Measurements from ENCODE around the gene CFL2. TPM values are rescaled to one million over a fixed set of nuclear protein-coding genes. Genes with fewer than 3 reads are reported as not detected.
"Not testable (repeated sequence)": the region's sequence is repeated elsewhere in the genome, so short reads cannot be mapped to it uniquely, and the experiment has no call there.

Gene CFL2
- total and polyA plus RNA-seq, 12 donors, result 42.8 to 228 (median 122) TPM

GRCh38 chr14:34741840-34742239 is 27.4 kb upstream of the CFL2 start:
- no peaks in the 10 kb centered on the region for H3K4me1 ChIP-seq (replicated peaks in 1 of 2)
- TF ChIP-seq CTCF (IDR thresholded peaks at IDR 0.05) (no peak), POLR2A (IDR thresholded peaks at IDR 0.05) (no peak)
- no peaks in the 10 kb centered on the region for H3K27me3 ChIP-seq
- H3K27ac ChIP-seq, result no peak overlapping the region
- DNase-seq, result no peak
- H3K36me3 ChIP-seq (replicated peaks in 1 of 2), result no peaks in the 10 kb centered on the region
- no peaks in the 10 kb centered on the region for H3K9me3 ChIP-seq (replicated peaks in 1 of 3)
- intact Hi-C loops (cut with DNase I), result no loop called here
- WGBS, 4 donors, result 64 to 77% (median 71%) methylated on average over 1 of the region's 1 CpG
- no peak overlapping the region for H3K4me3 ChIP-seq

DNA sequence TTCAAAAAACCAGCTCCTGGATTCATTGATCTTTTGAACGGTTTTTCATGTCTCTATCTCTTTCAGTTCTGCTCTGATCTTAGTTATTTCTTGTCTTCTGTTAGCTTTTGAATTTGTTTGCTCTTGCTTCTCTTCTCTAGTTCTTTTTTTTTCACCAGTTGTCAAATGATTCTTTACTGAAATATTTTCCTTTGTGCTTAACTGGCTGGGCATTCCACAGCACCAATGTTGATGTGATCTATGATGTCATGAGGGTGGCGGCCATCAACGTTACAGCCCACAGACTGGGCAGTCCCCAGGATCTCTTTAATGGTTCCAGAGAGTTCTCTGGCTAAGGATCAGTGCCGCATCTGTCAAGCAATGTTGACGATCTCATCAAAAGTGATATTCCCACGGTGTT is 25.7 kb upstream of the CFL2 start:
- H3K36me3 ChIP-seq (replicated peaks in 1 of 2); H3K4me1 ChIP-seq (replicated peaks in 1 of 2); H3K27me3 ChIP-seq; intact Hi-C loops (cut with DNase I); DNase-seq; H3K9me3 ChIP-seq (replicated peaks in 1 of 3); H3K27ac ChIP-seq; H3K4me3 ChIP-seq: not testable (repeated sequence)
- 83 to 93% (median 90%) methylated on average over 6 of the region's 6 CpGs for WGBS, 4 donors

DNA sequence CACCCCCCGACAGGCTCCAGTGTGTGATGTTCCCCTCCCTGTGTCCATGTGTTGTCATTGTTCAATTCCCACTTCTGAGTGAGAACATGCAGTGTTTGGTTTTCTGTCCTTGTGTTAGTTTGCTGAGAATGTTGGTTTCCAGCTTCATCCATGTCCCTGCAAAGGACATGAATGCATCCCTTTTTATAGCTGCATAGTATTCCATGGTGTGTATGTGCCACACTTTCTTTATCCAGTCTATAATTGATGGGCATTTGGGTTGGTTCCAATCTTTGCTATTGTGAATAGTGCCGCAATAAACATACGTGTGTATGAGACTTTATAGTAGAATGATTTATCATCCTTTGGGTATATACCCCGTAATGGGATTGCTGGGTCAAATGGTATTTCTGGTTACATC is 22.7 kb upstream of the CFL2 start:
- H3K4me1 ChIP-seq (replicated peaks in 1 of 2); H3K36me3 ChIP-seq (replicated peaks in 1 of 2); H3K4me3 ChIP-seq; intact Hi-C loops (cut with DNase I); DNase-seq; H3K27me3 ChIP-seq; H3K9me3 ChIP-seq (replicated peaks in 1 of 3); H3K27ac ChIP-seq: not testable (repeated sequence)
- WGBS, 4 donors, result 86 to 96% (median 88%) methylated on average over 4 of the region's 4 CpGs

GRCh38 chr14:34733245-34733644 is 18.9 kb upstream of the CFL2 start:
- WGBS, 4 donors, result 78 to 86% (median 82%) methylated on average over 3 of the region's 3 CpGs
- H3K4me3 ChIP-seq, result no peak overlapping the region
- intact Hi-C loops (cut with DNase I), result no loop called here
- TF ChIP-seq POLR2A (IDR thresholded peaks at IDR 0.05) (no peak), CTCF (IDR thresholded peaks at IDR 0.05) (no peak)
- no peak for DNase-seq
- H3K27me3 ChIP-seq, result no peaks in the 10 kb centered on the region
- H3K36me3 ChIP-seq (replicated peaks in 1 of 2), result no peaks in the 10 kb centered on the region
- H3K9me3 ChIP-seq (replicated peaks in 1 of 3), result no peaks in the 10 kb centered on the region
- H3K27ac ChIP-seq, result no peak overlapping the region
- no peaks in the 10 kb centered on the region for H3K4me1 ChIP-seq (replicated peaks in 1 of 2)

GRCh38 chr14:34732802-34733201 is 18.4 kb upstream of the CFL2 start:
- intact Hi-C loops (cut with DNase I), result no loop called here
- Histone ChIP-seq H3K27ac (no peak overlapping the region), H3K4me3 (no peak overlapping the region), H3K9me3 (replicated peaks in 1 of 3) (no peaks in the 10 kb centered on the region), H3K36me3 (replicated peaks in 1 of 2) (no peaks in the 10 kb centered on the region), H3K27me3 (no peaks in the 10 kb centered on the region), H3K4me1 (replicated peaks in 1 of 2) (no peaks in the 10 kb centered on the region)
- DNase-seq, result no peak
- TF ChIP-seq CTCF (IDR thresholded peaks at IDR 0.05) (no peak), POLR2A (IDR thresholded peaks at IDR 0.05) (no peak)
- WGBS, 4 donors, result 66 to 73% (median 72%) methylated on average over 4 of the region's 4 CpGs
